Retinal pigment epithelial cell (primary cell): ENCODE results near the gene PCCA.

Experiments used
- DNase-seq: peaks from one replicate; pipeline ENCODE4 v3.0.0-alpha.2; 2010; ENCODE audit warnings: low read depth
- H3K4me3 ChIP-seq: 2 replicates; pipeline ENCODE4 v1.5.1; 2011; ENCODE audit warnings: mild to moderate bottlenecking, low read length, control low read depth, moderate library complexity
- CTCF ChIP-seq: conservative IDR thresholded peaks from 2 replicates; pipeline ENCODE4 v1.5.1; 2011; ENCODE audit warnings: low read depth, low read length, control low read depth, inconsistent platforms

The PCCA gene

DNA sequence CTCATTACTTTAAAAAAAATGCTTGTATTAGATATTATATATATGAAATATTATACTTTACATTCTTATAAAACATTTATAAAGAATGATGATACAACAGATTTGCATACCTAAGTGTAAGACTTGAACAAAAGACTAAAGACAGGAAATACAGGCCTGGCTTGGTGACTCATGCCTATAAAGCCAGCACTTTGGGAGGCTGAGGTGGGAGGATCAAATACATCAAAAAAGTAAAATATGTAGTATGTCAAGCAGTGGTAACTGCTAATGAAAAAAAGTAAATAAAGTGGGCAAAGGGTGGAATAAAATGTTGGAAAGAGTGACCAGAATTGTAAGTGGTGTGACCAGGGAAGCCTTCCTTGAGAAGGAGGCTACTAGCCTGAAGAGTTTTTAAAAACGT, 366.0 kb downstream of the PCCA start:
- no peak for TF ChIP-seq CTCF
- DNase-seq = no peak
- H3K4me3 ChIP-seq = no peak overlapping the region

DNA sequence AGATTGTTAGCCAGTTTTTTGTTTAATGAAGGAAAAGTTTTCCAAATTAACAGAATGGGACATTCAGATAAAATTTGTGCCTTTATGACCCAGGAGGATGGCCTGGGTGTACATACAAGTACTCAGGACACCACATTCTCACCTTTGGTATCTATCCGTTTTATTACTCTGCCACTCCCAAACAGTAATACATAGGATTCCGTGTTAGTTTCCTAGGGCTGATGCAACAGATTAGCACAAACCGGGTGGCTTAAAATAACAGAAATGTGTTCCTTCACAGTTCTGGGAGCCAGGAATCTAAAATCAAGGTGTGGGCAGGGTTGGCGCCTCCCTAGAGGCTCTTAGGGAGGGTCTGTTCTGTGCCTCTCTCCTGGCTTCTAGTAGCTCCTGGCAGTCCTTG, 369.8 kb downstream of the PCCA start:
- TF ChIP-seq CTCF = no peak
- no peak for DNase-seq
- no peak overlapping the region for H3K4me3 ChIP-seq

GRCh38 chr13:100459747-100460146, 370.9 kb downstream of the PCCA start:
- H3K4me3 ChIP-seq = no peak overlapping the region
- no peak for DNase-seq
- no peak for TF ChIP-seq CTCF

GRCh38 chr13:100460266-100460665, 371.4 kb downstream of the PCCA start:
- TF ChIP-seq CTCF = no peak
- DNase-seq = no peak

DNA sequence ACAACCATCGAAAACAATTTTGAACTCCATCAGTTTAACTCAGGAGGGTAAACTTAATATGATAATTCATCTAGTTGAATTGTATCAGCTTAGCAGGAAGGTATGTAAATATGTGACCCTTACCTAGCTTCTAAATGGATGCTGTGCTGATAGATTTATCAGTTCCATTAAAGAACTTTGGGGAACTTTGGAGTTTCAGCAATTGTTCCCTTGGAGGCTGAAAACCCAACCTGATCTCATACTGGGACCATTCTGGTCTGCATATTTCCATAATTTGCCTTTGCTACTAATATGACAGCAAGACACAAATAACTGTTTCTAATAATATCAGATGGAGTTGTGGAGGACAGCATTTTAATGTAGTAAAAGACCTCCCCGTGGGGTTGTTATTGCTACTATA, 371.9 kb downstream of the PCCA start:
- no peak overlapping the region for H3K4me3 ChIP-seq
- TF ChIP-seq CTCF = no peak
- DNase-seq = no peak

More at GRCh38 chr13:100460266-100460665, 371.4 kb downstream of the PCCA start:
- H3K4me3 ChIP-seq = no peak overlapping the region

DNA sequence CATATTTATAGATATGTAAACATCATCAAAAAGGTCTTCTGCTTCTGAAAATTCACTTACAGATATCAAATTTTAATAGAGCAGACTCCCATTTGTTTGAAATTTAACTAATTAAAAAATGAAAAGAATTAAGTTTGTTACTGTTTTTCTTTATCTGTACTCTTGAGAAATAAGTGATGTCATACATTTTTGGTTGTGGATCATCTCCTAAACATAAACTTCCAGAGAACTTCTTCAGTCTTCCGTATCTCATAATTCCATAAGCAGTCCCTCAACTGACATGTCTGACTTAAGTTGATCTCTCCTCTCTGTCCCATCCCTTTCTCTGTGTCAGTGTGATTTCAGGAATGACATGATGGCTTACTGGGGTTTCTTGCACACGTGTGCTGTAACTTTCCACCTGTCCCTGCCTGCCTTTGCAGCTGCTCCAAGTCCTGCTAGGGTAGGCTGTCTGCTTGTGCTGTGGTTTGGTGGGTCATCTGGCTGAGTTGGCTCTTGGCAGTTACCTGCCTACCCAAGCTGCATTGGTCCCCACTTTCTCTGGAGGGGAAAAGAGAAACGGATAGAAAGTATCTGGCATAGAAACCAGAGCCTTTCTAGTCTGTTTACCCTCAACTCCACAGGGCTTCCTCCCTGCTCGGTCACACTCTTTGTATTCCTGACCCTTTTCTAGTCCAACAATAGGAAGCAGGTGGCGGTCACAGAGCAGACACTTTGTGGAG, 372.6 kb downstream of the PCCA start:
- no peak overlapping the region for H3K4me3 ChIP-seq
- no peak for TF ChIP-seq CTCF
- DNase-seq = no peak

- no peak for DNase-seq
- no peak overlapping the region for H3K4me3 ChIP-seq
- no peak for TF ChIP-seq CTCF
These were observed 375.1 kb downstream of the PCCA start for GRCh38 chr13:100464006-100464405.
